NOMO-1 (cell line): ENCODE results near the gene ALX4.
A peak's percentile ranks its signal among the peaks of the same experiment; 100 is the strongest.

Experiments used
- DNase-seq, 2 experiments: peaks; one replicate each; lab custom pipeline; 2025; ENCODE audit not compliant: unreplicated experiment in 2 of 2; lab: John Stamatoyannopoulos, UW

Gene ALX4

DNA sequence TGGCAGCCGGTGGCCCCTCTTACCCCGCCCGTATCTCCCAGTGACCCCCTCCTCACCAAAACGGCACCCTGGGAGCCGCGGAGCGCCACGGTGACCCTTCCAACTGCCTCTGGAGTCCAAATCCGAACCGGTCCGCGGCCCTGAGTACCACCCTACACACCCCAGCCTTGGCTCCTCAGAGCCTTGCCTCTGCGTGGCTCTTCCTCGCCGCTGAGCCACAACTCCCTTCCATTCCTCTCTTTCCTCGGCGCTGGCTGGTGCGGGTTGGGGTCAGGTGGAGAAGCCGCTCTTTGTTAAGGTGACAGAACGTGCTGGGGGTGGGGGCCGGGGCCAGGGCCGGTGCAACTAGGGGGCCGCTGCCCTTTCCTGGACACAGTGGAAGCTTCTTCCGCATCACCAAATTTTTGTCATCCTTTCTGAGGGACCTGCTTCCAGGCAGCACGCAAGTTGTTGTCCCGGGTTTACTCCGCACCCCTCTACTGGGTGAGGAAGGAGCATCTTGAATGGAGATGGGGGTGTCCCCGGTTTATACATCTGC is 6.5 kb downstream of the ALX4 start:
- DNase-seq, result no peak

- no peak for DNase-seq
Observed at GRCh38 chr11:44301564-44302271, 8.2 kb downstream of the ALX4 start.

- DNase-seq, result no peak
Observed at GRCh38 chr11:44300844-44301563, 8.9 kb downstream of the ALX4 start.

DNA sequence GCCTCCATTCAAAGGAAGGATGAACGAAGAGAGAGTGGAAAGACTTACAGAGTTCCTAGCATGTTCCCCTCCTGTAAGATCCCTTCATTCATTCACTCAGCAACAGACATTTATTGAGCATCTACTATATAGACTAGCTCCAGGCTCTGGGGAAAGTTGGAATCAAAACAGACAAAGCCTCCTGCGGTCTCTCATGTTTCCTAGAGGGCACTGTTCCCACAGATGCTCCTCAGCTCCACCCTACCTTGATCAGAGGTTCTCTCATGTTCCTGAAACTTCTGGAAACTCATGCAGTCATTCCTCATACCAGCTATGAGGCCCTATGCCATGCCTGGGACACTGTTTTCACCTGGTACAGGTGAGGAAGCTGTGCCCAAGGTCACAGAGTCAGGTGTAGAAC is 11.1 kb downstream of the ALX4 start:
- DNase-seq, result no peak

- DNase-seq, result no peak
Observed at GRCh38 chr11:44290208-44290607, 19.7 kb downstream of the ALX4 start.

DNA sequence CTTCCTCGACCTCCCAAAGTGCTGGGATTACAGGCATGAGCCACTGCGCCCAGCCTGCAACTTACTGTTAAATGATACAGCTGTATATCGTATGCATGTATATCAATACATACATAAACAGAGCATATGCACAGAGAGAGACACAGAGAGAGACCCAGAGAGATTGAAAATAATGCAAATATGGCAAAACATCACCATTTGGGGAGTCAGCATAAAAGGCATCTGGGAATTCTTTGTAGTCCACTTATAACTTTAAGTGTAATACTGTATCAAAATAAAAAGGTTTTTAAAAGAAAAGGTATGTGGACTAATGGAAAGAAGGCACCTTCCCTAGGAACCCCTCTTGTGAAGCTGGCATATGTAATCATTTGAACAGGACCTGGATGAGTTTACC is 21.8 kb downstream of the ALX4 start:
- no peak for DNase-seq

DNA sequence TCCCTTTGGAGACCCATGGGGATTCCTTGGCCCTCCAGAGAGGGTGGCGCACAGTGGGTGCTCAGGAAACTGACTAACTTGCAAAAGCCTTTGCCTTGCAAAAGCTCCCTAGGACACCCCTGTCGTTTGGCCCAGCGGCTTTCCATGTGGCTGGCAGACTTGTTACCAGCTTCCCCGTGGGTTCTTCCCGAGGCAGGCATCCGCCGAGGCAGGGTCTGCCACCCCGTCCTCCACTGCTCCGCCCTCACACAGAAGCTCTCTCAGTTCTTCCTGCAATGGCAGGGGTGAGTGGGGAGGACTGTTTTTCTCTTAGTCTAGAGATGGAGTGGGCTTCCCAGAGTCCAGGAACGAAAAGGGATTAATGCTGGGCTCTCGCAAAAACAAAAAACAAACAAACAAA is 23.0 kb downstream of the ALX4 start:
- DNase-seq, result no peak

- peak; percentile 27 to 47 for DNase-seq
Observed at GRCh38 chr11:44286268-44286880, 23.6 kb downstream of the ALX4 start.

GRCh38 chr11:44285756-44286155 is 24.2 kb downstream of the ALX4 start:
- DNase-seq, result no peak

DNA sequence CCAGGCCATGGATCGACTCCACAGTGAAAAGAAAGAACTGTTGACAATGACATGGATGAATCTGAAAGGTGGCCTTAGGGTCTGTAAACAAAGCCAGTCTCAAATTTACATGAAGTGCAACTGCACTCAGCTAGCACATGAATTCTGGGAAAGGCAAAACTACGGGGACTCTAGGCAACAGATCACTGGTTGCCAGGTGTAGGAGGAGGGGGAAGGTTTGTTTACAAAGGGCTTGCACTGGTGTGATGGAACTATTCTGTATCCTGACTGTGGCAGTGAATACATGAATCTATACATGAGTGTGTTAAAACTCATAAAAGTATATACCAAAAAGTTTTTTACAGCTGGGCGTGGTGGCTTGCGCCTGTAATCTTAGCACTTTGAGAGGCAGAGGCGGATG is 27.3 kb downstream of the ALX4 start:
- DNase-seq, result no peak

DNA sequence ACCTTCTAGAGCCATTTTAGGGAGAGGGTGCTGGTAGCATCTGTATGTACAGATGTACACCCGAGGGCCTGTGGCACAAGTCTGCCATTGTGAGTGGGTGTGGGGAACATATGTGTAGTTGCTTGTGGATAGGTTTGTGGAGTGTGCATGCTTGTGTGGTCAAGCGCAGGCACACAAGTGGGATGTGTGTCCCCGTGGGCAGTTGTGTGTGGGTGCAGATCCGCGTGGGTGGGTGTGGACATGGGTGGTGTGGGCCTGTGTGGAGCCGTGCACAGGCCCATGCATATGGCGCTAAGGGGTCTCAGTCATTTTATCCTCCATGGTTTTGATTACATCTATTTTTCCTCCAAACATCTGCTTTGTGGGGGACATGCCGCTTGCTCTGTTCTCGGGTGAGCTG is 28.8 kb downstream of the ALX4 start:
- DNase-seq, result no peak

DNA sequence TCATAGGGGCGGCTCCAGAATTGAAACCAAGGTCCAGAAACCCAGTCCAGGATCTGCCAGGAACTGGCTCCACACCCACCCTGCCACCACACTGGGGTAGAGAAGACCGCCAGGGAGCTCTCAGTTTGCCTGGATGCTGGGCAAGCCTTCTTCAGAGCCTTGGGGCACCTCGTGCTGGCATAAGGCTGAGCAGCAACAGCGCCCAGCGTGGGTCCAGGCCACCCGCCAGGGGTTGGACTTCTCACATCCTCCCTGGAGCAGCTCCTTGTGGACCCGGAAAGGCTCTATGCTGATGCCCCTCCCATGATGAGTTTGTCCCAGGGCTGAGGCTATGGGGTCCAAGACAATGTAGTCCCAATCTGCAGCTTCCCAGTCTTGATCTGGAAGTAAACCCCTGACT is 29.7 kb downstream of the ALX4 start:
- DNase-seq, result no peak

DNA sequence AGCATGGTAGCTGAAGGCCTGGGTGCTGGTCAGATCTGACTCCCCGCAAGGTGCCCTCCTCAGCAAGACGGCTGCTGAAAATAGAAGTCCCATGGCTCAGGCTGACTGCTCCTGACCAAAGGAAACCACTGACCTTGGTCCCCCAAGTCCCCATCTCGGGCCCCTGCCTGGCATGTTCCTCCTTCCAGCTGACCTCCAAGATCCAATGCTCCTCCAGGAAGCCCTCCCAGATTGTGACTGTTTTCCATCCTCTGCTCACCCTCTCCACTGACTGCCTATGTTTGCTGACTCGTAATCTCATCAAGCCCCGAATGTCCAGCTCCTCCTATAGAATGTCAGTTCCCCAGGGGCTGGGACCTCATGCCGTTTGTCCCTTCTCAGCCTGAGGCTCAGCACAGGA is 30.5 kb downstream of the ALX4 start:
- DNase-seq, result no peak

DNA sequence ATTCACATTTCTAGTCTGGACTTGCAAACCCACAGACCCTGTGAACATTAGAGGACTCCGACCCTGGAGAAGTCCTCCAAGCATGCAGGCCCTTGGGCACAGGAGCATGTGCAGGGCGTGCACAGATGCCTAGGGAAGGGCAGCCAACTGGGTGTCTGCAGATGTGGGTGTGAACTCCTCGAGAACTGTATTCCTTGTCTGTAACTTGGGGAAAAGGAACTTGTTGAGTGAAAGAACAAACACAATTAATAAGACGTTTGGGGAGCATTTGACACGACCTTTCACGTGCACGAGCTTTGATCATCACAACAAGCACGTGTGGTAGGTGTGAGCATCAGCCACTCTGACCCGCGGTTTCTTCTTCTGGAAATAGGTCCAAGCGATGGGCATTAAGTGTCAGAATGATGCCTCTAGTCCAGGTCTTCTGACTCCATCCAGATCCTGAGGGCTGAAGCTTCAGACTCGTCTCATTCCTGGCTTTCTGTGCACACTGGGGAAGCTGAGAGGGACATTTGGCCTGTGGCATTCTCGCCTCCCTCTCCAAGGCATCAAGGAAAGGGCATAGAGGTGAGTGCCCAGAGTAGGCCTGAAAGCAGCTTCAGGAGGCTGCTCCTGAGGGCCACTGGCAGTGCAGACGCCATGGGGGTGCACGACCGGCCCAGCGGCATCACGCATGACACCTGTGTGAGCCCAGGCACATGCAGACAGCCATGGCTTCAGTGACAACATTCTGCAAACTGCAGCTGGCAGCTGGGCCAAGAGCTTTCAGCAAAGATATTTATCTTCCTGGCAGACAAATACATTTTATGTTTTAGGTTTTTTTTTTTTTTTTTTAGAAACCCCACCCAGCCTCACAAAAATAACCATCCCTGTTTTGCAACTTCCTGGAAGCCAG is 32.5 kb downstream of the ALX4 start:
- no peak for DNase-seq

DNA sequence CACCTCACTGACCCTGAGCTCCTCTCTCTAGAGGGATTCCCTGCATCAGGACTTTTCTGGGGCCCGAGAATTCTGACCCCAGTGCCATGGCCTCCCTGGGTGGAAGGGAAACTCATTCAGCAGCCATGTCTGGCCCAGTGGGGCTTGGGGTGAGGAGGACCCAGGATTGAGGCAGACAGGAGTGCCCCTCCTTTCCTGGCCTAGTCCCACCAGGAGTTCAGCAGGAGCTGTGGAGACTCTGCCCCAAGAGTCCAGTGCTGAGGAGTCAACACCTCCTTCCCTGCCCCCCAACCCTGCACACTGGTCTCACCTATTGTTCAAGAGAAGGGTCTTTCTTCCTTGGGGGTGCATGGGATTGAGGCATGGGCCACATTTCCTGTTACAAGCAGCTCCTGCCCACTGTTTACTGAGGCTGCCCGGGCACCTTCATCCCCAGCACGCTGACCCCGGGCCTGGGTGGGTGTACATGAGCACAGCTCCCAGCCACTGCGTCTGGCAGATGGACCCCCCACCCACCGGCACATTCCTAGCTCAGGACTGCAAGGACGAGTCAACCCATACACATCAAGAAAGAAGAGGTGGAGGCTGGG is 33.9 kb downstream of the ALX4 start:
- DNase-seq, result no peak

DNA sequence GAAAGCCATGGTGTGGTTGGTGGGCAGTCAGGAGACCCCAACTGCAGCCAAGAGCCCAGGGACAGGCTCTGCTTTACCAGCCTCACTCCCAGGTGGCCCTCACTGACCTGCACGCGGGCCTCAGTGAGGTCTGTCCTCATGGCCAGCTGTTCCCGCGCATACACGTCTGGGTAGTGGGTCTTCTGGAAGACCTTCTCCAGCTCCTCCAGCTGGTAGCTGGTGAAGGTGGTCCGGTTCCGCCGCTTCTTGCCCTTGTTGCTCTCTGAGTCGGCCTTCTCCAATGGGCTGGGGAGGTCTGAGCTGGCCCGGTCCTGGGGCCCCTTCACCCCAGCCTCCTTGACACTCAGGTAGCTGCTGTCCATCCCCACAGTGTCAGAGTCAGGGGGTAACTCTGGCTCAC is 34.7 kb downstream of the ALX4 start:
- DNase-seq, result no peak

DNA sequence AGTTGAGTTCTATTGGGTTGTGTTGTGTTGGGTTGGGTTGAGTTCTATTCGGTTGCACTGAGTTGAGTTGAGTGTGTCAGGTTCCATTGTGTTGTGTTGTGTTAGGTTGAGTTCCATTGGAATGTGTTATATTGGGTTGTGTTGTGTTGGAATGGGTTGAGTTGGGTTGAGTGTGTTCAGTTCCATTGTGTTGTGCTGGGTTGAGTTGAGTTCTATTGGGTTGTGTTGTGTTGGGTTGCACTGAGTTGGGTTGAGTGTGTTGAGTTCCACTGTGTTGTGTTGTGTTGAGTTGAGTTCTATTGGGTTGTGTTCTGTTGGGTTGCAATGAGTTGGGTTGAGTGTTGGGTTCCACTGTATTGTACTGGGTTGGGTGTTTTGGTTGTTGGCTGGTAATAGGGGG is 35.5 kb downstream of the ALX4 start:
- no peak for DNase-seq

GRCh38 chr11:44271286-44271685 is 38.7 kb downstream of the ALX4 start:
- DNase-seq, result no peak

DNA sequence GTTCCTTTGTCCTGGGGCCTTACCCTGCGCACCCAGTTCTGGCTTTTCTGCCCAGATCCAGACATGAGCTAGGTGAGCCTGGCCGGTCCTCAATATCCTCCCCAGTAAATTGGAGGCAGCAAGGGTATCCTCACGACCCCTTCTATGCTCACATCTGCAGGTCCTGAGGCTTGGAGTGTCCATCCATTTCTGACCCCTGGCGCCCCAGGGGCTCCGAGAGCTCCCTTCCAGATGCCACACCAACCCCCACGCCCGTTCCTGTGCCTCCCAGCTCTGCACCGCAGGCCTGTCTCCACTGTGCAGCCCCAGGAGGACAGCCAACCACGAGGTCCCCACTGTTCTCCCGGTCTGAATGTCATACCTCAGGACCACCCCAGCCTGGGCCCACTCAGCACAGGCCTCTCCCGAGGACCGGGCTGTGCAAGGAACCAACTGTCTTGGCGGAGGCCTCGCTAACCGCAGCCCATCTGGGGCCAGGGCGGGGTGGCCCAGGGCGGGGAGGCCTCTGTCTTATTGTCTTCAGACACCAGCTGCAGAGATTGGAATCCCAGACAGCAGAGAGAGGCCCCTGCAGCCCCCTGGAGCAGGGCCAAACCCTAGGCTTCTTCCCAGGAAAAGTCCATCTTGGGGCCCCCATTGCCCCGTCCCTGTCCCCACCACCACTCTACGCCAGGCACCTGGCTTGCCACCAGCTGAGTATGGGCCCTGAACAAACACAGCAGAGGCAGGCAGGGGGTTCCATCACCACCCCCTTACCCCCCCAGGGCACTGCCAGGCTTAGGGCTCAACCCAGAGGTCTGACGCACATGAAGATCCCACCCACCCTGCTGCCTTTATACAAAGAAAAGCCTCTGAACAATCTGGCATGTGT is 39.3 kb downstream of the ALX4 start:
- no peak for DNase-seq
